OCI-LY1 (cell line): ENCODE results near the gene MEG3.

Experiments used
- H2AFZ ChIP-seq: fragments of 200-600 bp; sonication (generic), shearing (Covaris generic); 2 replicates; pipeline ENCODE4 v1.6.0; 2014; ENCODE audit warnings: antibody characterized with exemption, mild to moderate bottlenecking, low read length
- H3F3A ChIP-seq: fragments of 200-600 bp; sonication (generic), shearing (Covaris generic); 2 replicates; pipeline ENCODE4 v1.6.0; 2014; ENCODE audit warnings: mild to moderate bottlenecking, antibody characterized with exemption, low read length, moderate library complexity; ENCODE audit not compliant: insufficient read depth
- H3K27ac ChIP-seq: fragments of 200-600 bp; sonication (generic); 2 replicates; pipeline ENCODE4 v1.5.1; 2014; ENCODE audit warnings: low read length, mixed run types, mild to moderate bottlenecking, low read depth; ENCODE audit not compliant: poor library complexity, severe bottlenecking
- H3K27me3 ChIP-seq: fragments of 200-600 bp; sonication (generic); 2 replicates; pipeline ENCODE4 v1.6.0; 2014; ENCODE audit warnings: antibody characterized with exemption, mild to moderate bottlenecking, low read length, moderate library complexity; ENCODE audit not compliant: insufficient read depth
- H3K36me3 ChIP-seq: fragments of 200-600 bp; sonication (generic); 2 replicates; pipeline ENCODE4 v1.6.1; 2014; ENCODE audit warnings: mild to moderate bottlenecking, antibody characterized with exemption, low read length, moderate library complexity, mixed read lengths; ENCODE audit not compliant: insufficient read depth
- H3K4me1 ChIP-seq: fragments of 200-600 bp; sonication (generic); 2 replicates; pipeline ENCODE4 v1.5.1; 2014; ENCODE audit warnings: mild to moderate bottlenecking, low read length, moderate library complexity; ENCODE audit not compliant: insufficient read depth, severe bottlenecking
- H3K4me2 ChIP-seq: fragments of 200-600 bp; sonication (generic), shearing (Covaris generic); 2 replicates; pipeline ENCODE4 v1.6.1; 2014; ENCODE audit warnings: low read length
- H3K4me3 ChIP-seq: fragments of 200-600 bp; sonication (generic); 2 replicates; pipeline ENCODE4 v1.5.1; 2014; ENCODE audit warnings: low read length, low read depth, mild to moderate bottlenecking, mixed read lengths; ENCODE audit not compliant: poor library complexity, severe bottlenecking
- H3K79me2 ChIP-seq: fragments of 200-600 bp; shearing (Covaris generic); 2 replicates; pipeline ENCODE4 v1.6.1; 2016; ENCODE audit warnings: mixed run types, low read length, mixed read lengths; ENCODE audit not compliant: insufficient read depth
- H3K9ac ChIP-seq: fragments of 200-600 bp; sonication (generic), shearing (Covaris generic); 2 replicates; pipeline ENCODE4 v1.6.1; 2014; ENCODE audit warnings: mild to moderate bottlenecking, low read length, mixed read lengths
- H3K9me2 ChIP-seq: fragments of 200-600 bp; sonication (generic), shearing (Covaris generic); 2 replicates; pipeline ENCODE4 v1.6.1; 2014; ENCODE audit warnings: low read depth, mild to moderate bottlenecking, low read length, mixed read lengths
- H3K9me3 ChIP-seq: fragments of 200-600 bp; shearing (Covaris generic); 2 replicates; pipeline ENCODE4 v1.6.1; 2014; ENCODE audit warnings: low read length, mixed read lengths
- H4K20me1 ChIP-seq: fragments of 200-600 bp; sonication (generic), shearing (Covaris generic); 2 replicates; pipeline ENCODE4 v1.6.0; 2016; ENCODE audit warnings: mild to moderate bottlenecking, low read length; ENCODE audit not compliant: insufficient read depth
- CTCF ChIP-seq: fragments of 200-600 bp; sonication (generic), shearing (Covaris generic); IDR thresholded peaks from 2 replicates; pipeline ENCODE4 v1.5.1; 2017; ENCODE audit warnings: mild to moderate bottlenecking, antibody characterized with exemption, low read length, moderate library complexity, mixed read lengths
- EZH2 ChIP-seq: fragments of 200-600 bp; sonication (generic), shearing (Covaris generic); IDR thresholded peaks from 2 replicates; pipeline ENCODE4 v1.8.0; 2017; ENCODE audit warnings: borderline replicate concordance, mixed run types, mild to moderate bottlenecking, antibody characterized with exemption, low read length, moderate library complexity, mixed read lengths

MEG3 gene

GRCh38 chr14:100835548-100836310 is 9.8 kb downstream of the MEG3 start:
- H3K79me2 ChIP-seq, result no peaks in the 10 kb centered on the region
- no peaks in the 10 kb centered on the region for H3K9me3 ChIP-seq
- H3K9me2 ChIP-seq, result no peaks in the 10 kb centered on the region
- TF ChIP-seq EZH2, result no peak
- no peak for TF ChIP-seq CTCF
- H3K4me2 ChIP-seq, result no peak overlapping the region
- H3K36me3 ChIP-seq, result no peaks in the 10 kb centered on the region
- H3K27me3 ChIP-seq, result peaks cover 4% of the 10 kb centered on the region; the same call in 1 of the 2 replicates
- H2AFZ ChIP-seq, result no peak overlapping the region
- no peaks in the 10 kb centered on the region for H4K20me1 ChIP-seq
- H3K4me3 ChIP-seq, result no peak overlapping the region
- H3F3A ChIP-seq, result no peaks in the 10 kb centered on the region
- no peaks in the 10 kb centered on the region for H3K4me1 ChIP-seq
- H3K9ac ChIP-seq, result no peak overlapping the region
- H3K27ac ChIP-seq, result no peak overlapping the region

GRCh38 chr14:100836311-100836805 is 10.4 kb downstream of the MEG3 start:
- Histone ChIP-seq H2AFZ (no peak overlapping the region), H3F3A (no peaks in the 10 kb centered on the region), H3K4me3 (no peak overlapping the region), H4K20me1 (no peaks in the 10 kb centered on the region), H3K9me3 (no peaks in the 10 kb centered on the region), H3K9ac (no peak overlapping the region), H3K79me2 (no peaks in the 10 kb centered on the region), H3K4me1 (no peaks in the 10 kb centered on the region), H3K9me2 (no peaks in the 10 kb centered on the region), H3K4me2 (no peak overlapping the region), H3K36me3 (no peaks in the 10 kb centered on the region), H3K27me3 (peaks cover 4% of the 10 kb centered on the region; the same call in 1 of the 2 replicates), H3K27ac (no peak overlapping the region)
- TF ChIP-seq CTCF (no peak), EZH2 (no peak)

- Histone ChIP-seq H3K4me3 (no peak overlapping the region), H3K4me2 (no peak overlapping the region), H3K9me3 (no peaks in the 10 kb centered on the region), H3K4me1 (no peaks in the 10 kb centered on the region), H3K27ac (no peak overlapping the region), H3F3A (no peaks in the 10 kb centered on the region), H3K36me3 (no peaks in the 10 kb centered on the region), H3K27me3 (peaks cover 4% of the 10 kb centered on the region; the same call in 1 of the 2 replicates), H3K79me2 (no peaks in the 10 kb centered on the region), H3K9me2 (no peaks in the 10 kb centered on the region), H2AFZ (no peak overlapping the region), H3K9ac (no peak overlapping the region), H4K20me1 (no peaks in the 10 kb centered on the region)
- TF ChIP-seq CTCF, result no peak
- no peak for TF ChIP-seq EZH2
These were observed 11.3 kb downstream of the MEG3 start for GRCh38 chr14:100836941-100837804.
